Thyroid gland (tissue), 4 donors: ENCODE measurements around the gene SLC6A17. TPM values are rescaled to one million over a fixed set of nuclear protein-coding genes. Genes with fewer than 3 reads are reported as not detected.

Experiments used
- DNase-seq, 2 donors: peaks; one replicate each; pipeline ENCODE4 v3.0.0-alpha.2; 2019
- H3K27ac ChIP-seq, 3 donors: fragments of 200-600 bp; sonication (generic); 1 replicate in 2 of 3; 2 replicates in 1 of 3; pipeline ENCODE4 v1.5.1; 2016 to 2019; ENCODE audit warnings: mild to moderate bottlenecking in 1 of 3, moderate library complexity in 1 of 3
- H3K27me3 ChIP-seq: fragments of 200-600 bp; sonication (generic); one replicate; pipeline ENCODE4 v1.5.1; 2019
- H3K36me3 ChIP-seq, 2 donors: fragments of 200-600 bp; sonication (generic); one replicate each; pipeline ENCODE4 v1.5.1; 2016 to 2019
- H3K4me1 ChIP-seq, 2 donors: fragments of 200-600 bp; sonication (generic); one replicate each; pipeline ENCODE4 v1.5.1; 2017 to 2019
- H3K4me3 ChIP-seq, 3 donors: fragments of 200-600 bp; sonication (generic); replicated peaks in 1 of 3; 1 replicate in 2 of 3; 2 replicates in 1 of 3; pipeline ENCODE4 v1.5.1; 2016; ENCODE audit warnings: mild to moderate bottlenecking in 1 of 3
- H3K9me3 ChIP-seq: fragments of 200-600 bp; sonication (generic); one replicate; pipeline ENCODE4 v1.5.1; 2017
- CTCF ChIP-seq, 6 experiments: fragments of 200-600 bp in 3 of 6; fragments of 450-650 bp in 3 of 6; sonication (generic) in 3 of 6; IDR thresholded peaks; one replicate each; pipeline ENCODE4 v1.5.1; 2016 to 2019; ENCODE audit warnings: antibody characterized with exemption in 6 of 6, mild to moderate bottlenecking in 2 of 6, inconsistent platforms in 1 of 6, moderate library complexity in 1 of 6
- POLR2A ChIP-seq, 2 donors: fragments of 450-650 bp; IDR thresholded peaks; one replicate each; pipeline ENCODE4 v1.6.1; 2017; ENCODE audit warnings: antibody characterized with exemption in 2 of 2, mild to moderate bottlenecking in 2 of 2, moderate library complexity in 1 of 2
- WGBS, 2 donors: methylation state at CpG; one replicate each; pipeline ENCODE4 v1.1.5; 2017; 5-methylcytosine and 5-hydroxymethylcytosine counted together
- intact Hi-C: fragments of 100-400 bp; cut with DNase I; formaldehyde crosslinking; loops from one replicate; pipeline ENCODE4 v1.15.1; 2023
- total RNA-seq, 4 donors: library from RNA; depleted of rRNA; stranded (reverse); fragments of >200 nt; gene quantifications; one replicate each; pipeline ENCODE4 v1.2.3, GENCODE V29; 2016

SLC6A17 gene
- total RNA-seq, 4 donors from 2014 or later = under 0.01 to 0.49 (median 0.18) TPM

GRCh38 chr1:110248746-110249145 lies 98.5 kb downstream of the SLC6A17 start:
- Histone ChIP-seq H3K27me3 (no peaks in the 10 kb centered on the region), H3K27ac (no peak overlapping the region), H3K9me3 (no peaks in the 10 kb centered on the region), H3K4me3 (no peak overlapping the region), H3K4me1 (no peaks in the 10 kb centered on the region), H3K36me3 (no peaks in the 10 kb centered on the region)
- intact Hi-C loops = no loop called here
- no peak for DNase-seq
- no peak for TF ChIP-seq POLR2A (IDR thresholded peaks at IDR 0.05)
- no peak for TF ChIP-seq CTCF (IDR thresholded peaks at IDR 0.05)
- WGBS, 2 donors = 86 to 88% methylated on average over 3 to 4 of the region's 4 CpGs

- no peaks in the 10 kb centered on the region for H3K9me3 ChIP-seq
- H3K36me3 ChIP-seq = no peaks in the 10 kb centered on the region
- intact Hi-C loops = no loop called here
- H3K27ac ChIP-seq = no peak overlapping the region
- H3K4me1 ChIP-seq = no peaks in the 10 kb centered on the region
- TF ChIP-seq CTCF (IDR thresholded peaks at IDR 0.05) (no peak), POLR2A (IDR thresholded peaks at IDR 0.05) (no peak)
- DNase-seq = no peak
- no peak overlapping the region for H3K4me3 ChIP-seq
- WGBS, 2 donors = 61 to 76% methylated on average over 4 of the region's 4 CpGs
- no peaks in the 10 kb centered on the region for H3K27me3 ChIP-seq
Measured at GRCh38 chr1:110249256-110249655, 99.0 kb downstream of the SLC6A17 start.

GRCh38 chr1:110250008-110250407 lies 99.7 kb downstream of the SLC6A17 start:
- no peaks in the 10 kb centered on the region for H3K4me1 ChIP-seq
- no peaks in the 10 kb centered on the region for H3K27me3 ChIP-seq
- H3K4me3 ChIP-seq = no peak overlapping the region
- no peak for TF ChIP-seq CTCF (IDR thresholded peaks at IDR 0.05)
- TF ChIP-seq POLR2A (IDR thresholded peaks at IDR 0.05) = no peak
- 82 to 84% methylated on average over 4 of the region's 4 CpGs for WGBS, 2 donors
- no peaks in the 10 kb centered on the region for H3K36me3 ChIP-seq
- no peaks in the 10 kb centered on the region for H3K9me3 ChIP-seq
- no peak for DNase-seq
- no peak overlapping the region for H3K27ac ChIP-seq
- intact Hi-C loops = no loop called here

GRCh38 chr1:110250749-110251148 lies 100.5 kb downstream of the SLC6A17 start:
- Histone ChIP-seq H3K27ac (no peak overlapping the region), H3K27me3 (no peaks in the 10 kb centered on the region), H3K36me3 (no peaks in the 10 kb centered on the region), H3K4me1 (no peaks in the 10 kb centered on the region), H3K4me3 (no peak overlapping the region), H3K9me3 (no peaks in the 10 kb centered on the region)
- no peak for TF ChIP-seq POLR2A (IDR thresholded peaks at IDR 0.05)
- no peak for TF ChIP-seq CTCF (IDR thresholded peaks at IDR 0.05)
- 64 to 92% methylated on average over 2 of the region's 2 CpGs for WGBS, 2 donors
- no peak for DNase-seq
- intact Hi-C loops = no loop called here

Other genes starting within 250 kb of the SLC6A17 start
- gene CSF1, start 239.6 kb upstream of the SLC6A17 start, total RNA-seq = 100 to 1,000 TPM in 1 of 4 donors, 10 to 100 TPM in 3; 33.5 to 127 (median 62.3) TPM
- gene AHCYL1, start 165.7 kb upstream of the SLC6A17 start, total RNA-seq = 100 to 1,000 TPM in 3 of 4 donors, 10 to 100 TPM in 1; 90.3 to 200 (median 118) TPM
- 10 to 100 TPM; 36.2 to 63.4 (median 45.2) TPM for gene STRIP1, start 115.9 kb upstream of the SLC6A17 start, total RNA-seq
- gene ALX3, start 79.8 kb upstream of the SLC6A17 start, total RNA-seq = not detected
- gene UBL4B, start 38.1 kb upstream of the SLC6A17 start, total RNA-seq = under 1 TPM in 1 of 4 donors, not detected in 3; 0.27 TPM
- gene KCNC4, start 59.8 kb downstream of the SLC6A17 start, total RNA-seq = 10 to 100 TPM in 1 of 4 donors, 1 to 10 TPM in 3; 3.8 to 12.5 (median 4.6) TPM
- 10 to 100 TPM; 38.4 to 59.8 (median 40.7) TPM for gene RBM15, start 188.9 kb downstream of the SLC6A17 start, total RNA-seq
- 10 to 100 TPM; 18.6 to 30.5 (median 25.8) TPM for gene SLC16A4, start 240.5 kb downstream of the SLC6A17 start, total RNA-seq